Common myeloid progenitor, CD34-positive (primary cell): ENCODE measurements around the gene SH2B3.

Source experiments
- CTCF ChIA-PET: fragments of 350-600 bp; sonication (Branson Sonifier 250); formaldehyde crosslinking; loops from one replicate; lab custom pipeline; 2021; ENCODE audit warnings: antibody characterized with exemption; lab: Charles Lee
- POLR2A ChIA-PET: fragments of 350-600 bp; sonication (Branson Sonifier 250); formaldehyde crosslinking; loops from one replicate; lab custom pipeline; 2021; ENCODE audit warnings: antibody characterized with exemption; lab: Charles Lee
- DNase-seq, 3 donors: peaks; one replicate each; pipeline versions ENCODE4 v3.0.0 to v3.0.0-alpha.2; 2013
- H3K27ac ChIP-seq, 2 experiments: 1 replicate in 1 of 2; 2 replicates in 1 of 2; pipeline ENCODE4 v1.7.0; 2013; ENCODE audit warnings: inconsistent platforms in 2 of 2, low read length in 2 of 2, mild to moderate bottlenecking in 2 of 2, low read depth in 1 of 2, moderate library complexity in 1 of 2; ENCODE audit not compliant: severe bottlenecking in 2 of 2, insufficient read depth in 1 of 2, poor library complexity in 1 of 2
- H3K27me3 ChIP-seq, 5 experiments: replicated peaks in 2 of 5; 1 replicate in 3 of 5; 2 replicates in 2 of 5; pipeline versions ENCODE4 v1.6.1 to v1.7.0; 2013; ENCODE audit warnings: low read length in 4 of 5, mild to moderate bottlenecking in 2 of 5, moderate library complexity in 2 of 5, inconsistent platforms in 1 of 5; ENCODE audit not compliant: insufficient read depth in 5 of 5, control insufficient read depth in 4 of 5
- H3K36me3 ChIP-seq, 4 experiments: 1 replicate in 2 of 4; 2 replicates in 2 of 4; pipeline versions ENCODE4 v1.6.1 to v1.7.0; 2013; ENCODE audit warnings: low read length in 3 of 4, control low read depth in 1 of 4, mild to moderate bottlenecking in 1 of 4; ENCODE audit not compliant: control insufficient read depth in 4 of 4, insufficient read depth in 4 of 4
- H3K4me1 ChIP-seq, 4 experiments: 1 replicate in 3 of 4; 2 replicates in 1 of 4; pipeline versions ENCODE4 v1.6.1 to v1.7.1; 2013; ENCODE audit warnings: low read length in 3 of 4, mild to moderate bottlenecking in 3 of 4, control low read depth in 1 of 4, inconsistent platforms in 1 of 4, moderate library complexity in 1 of 4; ENCODE audit not compliant: control insufficient read depth in 4 of 4, insufficient read depth in 4 of 4; ENCODE audit errors: control extremely low read depth in 1 of 4
- H3K4me3 ChIP-seq, 7 experiments: 1 replicate in 4 of 7; 2 replicates in 3 of 7; pipeline versions ENCODE4 v1.5.1 to v1.7.0; 2013; ENCODE audit warnings: mild to moderate bottlenecking in 7 of 7, low read length in 6 of 7, moderate library complexity in 6 of 7, inconsistent platforms in 2 of 7, low read depth in 2 of 7, control low read depth in 1 of 7; ENCODE audit not compliant: insufficient read depth in 4 of 7, control insufficient read depth in 1 of 7; ENCODE audit errors: extremely low read depth in 1 of 7
- H3K9me3 ChIP-seq, 5 experiments: 1 replicate in 4 of 5; 2 replicates in 1 of 5; pipeline versions ENCODE4 v1.6.1 to v1.7.1; 2013; ENCODE audit warnings: low read length in 4 of 5, mild to moderate bottlenecking in 2 of 5, inconsistent platforms in 1 of 5, low read depth in 1 of 5, moderate library complexity in 1 of 5; ENCODE audit not compliant: control insufficient read depth in 4 of 5, insufficient read depth in 2 of 5; ENCODE audit errors: control extremely low read depth in 1 of 5
- WGBS: methylation state at CpG from one replicate; pipeline ENCODE4 v1.1.5; 2013; ENCODE audit not compliant: insufficient coverage; 5-methylcytosine and 5-hydroxymethylcytosine counted together

SH2B3 gene

GRCh38 chr12:111440152-111440551, 34.4 kb downstream of the SH2B3 start:
- ChIA-PET CTCF (interaction anchor here (21.2 to 26.7 kb wide), 3 partner anchors 7 to 37 kb away, joined by 484 to 820 read pairs (median 484); partner anchors contain the start of gene SH2B3), POLR2A (no interaction called here)
- H3K27me3 ChIP-seq: no peaks in the 10 kb centered on the region
- no peak overlapping the region for H3K4me3 ChIP-seq
- 88% methylated on average over 8 of the region's 8 CpGs for WGBS
- no peaks in the 10 kb centered on the region for H3K9me3 ChIP-seq
- peaks cover 11 to 99% (median 88%) of the 10 kb centered on the region in 4 experiments for H3K4me1 ChIP-seq
- peaks cover 0 to 44% (median 14%) of the 10 kb centered on the region in 4 experiments for H3K36me3 ChIP-seq
- DNase-seq: no peak
- H3K27ac ChIP-seq: no peak overlapping the region

GRCh38 chr12:111440631-111441030, 34.9 kb downstream of the SH2B3 start:
- no CpG with 5 or more reads among the region's 3 CpGs for WGBS
- Histone ChIP-seq H3K27me3 (no peaks in the 10 kb centered on the region), H3K4me1 (peaks cover 13 to 99% (median 88%) of the 10 kb centered on the region in 4 experiments), H3K27ac (no peak overlapping the region), H3K36me3 (peaks cover 0 to 49% (median 14%) of the 10 kb centered on the region in 4 experiments), H3K4me3 (no peak overlapping the region), H3K9me3 (no peaks in the 10 kb centered on the region)
- ChIA-PET POLR2A (no interaction called here), CTCF (interaction anchor here (1.5 to 26.7 kb wide), 4 partner anchors 7 to 38 kb away, joined by 4 to 820 read pairs (median 484); partner anchors contain the start of gene SH2B3)
- DNase-seq: no peak

- ChIA-PET POLR2A (interaction anchor here (0.6 to 1.5 kb wide), 4 partner anchors 16 to 80 kb away, joined by 3 to 9 read pairs (median 3); no protein-coding TSS in a partner anchor), CTCF (interaction anchor here (0.7 to 26.7 kb wide), 7 partner anchors 6 to 174 kb away, joined by 3 to 820 read pairs (median 4); partner anchors contain the start of gene SH2B3)
- Histone ChIP-seq H3K27me3 (no peaks in the 10 kb centered on the region), H3K4me3 (no peak overlapping the region), H3K36me3 (peaks cover 0 to 56% (median 16%) of the 10 kb centered on the region in 4 experiments), H3K27ac (no peak overlapping the region), H3K9me3 (no peaks in the 10 kb centered on the region), H3K4me1 (peaks cover 13 to 99% (median 88%) of the 10 kb centered on the region in 4 experiments)
- WGBS: 97% methylated on average over 4 of the region's 7 CpGs
- DNase-seq: no peak
These were observed 35.6 kb downstream of the SH2B3 start for GRCh38 chr12:111441107-111441928.

GRCh38 chr12:111442301-111443045, 36.8 kb downstream of the SH2B3 start:
- H3K36me3 ChIP-seq: peaks cover 3 to 67% (median 25%) of the 10 kb centered on the region in 4 experiments
- POLR2A ChIA-PET: interaction anchor here (1.5 kb wide), 1 partner anchor 30 kb away, joined by 3 read pairs; no protein-coding TSS in a partner anchor
- H3K27me3 ChIP-seq: no peaks in the 10 kb centered on the region
- H3K4me1 ChIP-seq: peaks cover 13 to 94% (median 86%) of the 10 kb centered on the region in 4 experiments
- DNase-seq: no peak
- peak overlapping the region in 1 of 2 experiments; percentile 47 for H3K27ac ChIP-seq
- H3K4me3 ChIP-seq: no peak overlapping the region
- 96% methylated on average over 10 of the region's 10 CpGs for WGBS
- no peaks in the 10 kb centered on the region for H3K9me3 ChIP-seq
- CTCF ChIA-PET: interaction anchor here (1.0 to 26.7 kb wide), 6 partner anchors 5 to 83 kb away, joined by 3 to 820 read pairs (median 244); partner anchors contain the start of gene SH2B3

- Histone ChIP-seq H3K36me3 (peaks cover 5 to 73% (median 31%) of the 10 kb centered on the region in 4 experiments), H3K4me3 (no peak overlapping the region), H3K9me3 (no peaks in the 10 kb centered on the region), H3K4me1 (peaks cover 13 to 88% (median 82%) of the 10 kb centered on the region in 4 experiments), H3K27ac (peak overlapping the region in 1 of 2 experiments; percentile 39), H3K27me3 (no peaks in the 10 kb centered on the region)
- CTCF ChIA-PET: interaction anchor here (21.2 to 26.7 kb wide), 3 partner anchors 4 to 40 kb away, joined by 484 to 820 read pairs (median 484); partner anchors contain the start of gene SH2B3
- no peak for DNase-seq
- POLR2A ChIA-PET: interaction anchor here (0.6 to 1.5 kb wide), 2 partner anchors 31 to 266 kb away, joined by 3 read pairs; no protein-coding TSS in a partner anchor
- WGBS: 89% methylated on average over 6 of the region's 7 CpGs
These were observed 37.4 kb downstream of the SH2B3 start for GRCh38 chr12:111443086-111443485.

- H3K27ac ChIP-seq: peak overlapping the region in 1 of 2 experiments; percentile 39
- H3K4me3 ChIP-seq: no peak overlapping the region
- ChIA-PET POLR2A (interaction anchor here (0.6 to 2.9 kb wide), 3 partner anchors 9 to 266 kb away, joined by 3 to 17 read pairs (median 14); no protein-coding TSS in a partner anchor), CTCF (interaction anchor here (21.2 to 26.7 kb wide), 3 partner anchors 4 to 41 kb away, joined by 484 to 820 read pairs (median 484); partner anchors contain the start of gene SH2B3)
- no peak for DNase-seq
- peaks cover 8 to 78% (median 35%) of the 10 kb centered on the region in 4 experiments for H3K36me3 ChIP-seq
- WGBS: 95% methylated on average over 7 of the region's 7 CpGs
- H3K4me1 ChIP-seq: peaks cover 14 to 88% (median 82%) of the 10 kb centered on the region in 4 experiments
- no peaks in the 10 kb centered on the region for H3K27me3 ChIP-seq
- H3K9me3 ChIP-seq: no peaks in the 10 kb centered on the region
These were observed 37.9 kb downstream of the SH2B3 start for GRCh38 chr12:111443586-111443985.
